ENCODE measurements around the gene ZNF827. TPM values are rescaled to one million over a fixed set of nuclear protein-coding genes. Genes with fewer than 3 reads are reported as not detected.

Gene ZNF827
- total RNA-seq, 4 donors from 2014 or later = 2.6 to 17.9 (median 3.7) TPM

DNA sequence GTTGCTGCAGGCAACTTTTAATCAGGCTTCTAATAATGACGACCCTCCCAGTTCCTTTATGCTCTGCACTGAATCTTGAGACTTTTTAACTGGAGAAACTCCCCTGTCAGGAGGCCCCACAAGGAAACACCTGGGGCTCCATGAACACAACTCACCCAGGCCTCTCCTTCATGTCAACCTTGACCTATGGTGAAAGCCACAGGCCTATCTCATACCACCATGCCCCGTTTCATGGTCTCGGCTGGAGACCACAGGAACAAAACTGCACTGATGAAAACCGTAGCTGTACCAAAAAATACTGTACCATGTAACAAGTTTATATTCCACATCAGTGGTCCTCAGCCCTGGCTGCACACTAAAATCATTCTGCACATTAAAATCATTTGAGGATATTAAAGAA, 57.0 kb downstream of the ZNF827 start:
- WGBS, 2 donors = 65 to 70% methylated on average over 4 of the region's 4 CpGs
- TF ChIP-seq, protein P1, sequence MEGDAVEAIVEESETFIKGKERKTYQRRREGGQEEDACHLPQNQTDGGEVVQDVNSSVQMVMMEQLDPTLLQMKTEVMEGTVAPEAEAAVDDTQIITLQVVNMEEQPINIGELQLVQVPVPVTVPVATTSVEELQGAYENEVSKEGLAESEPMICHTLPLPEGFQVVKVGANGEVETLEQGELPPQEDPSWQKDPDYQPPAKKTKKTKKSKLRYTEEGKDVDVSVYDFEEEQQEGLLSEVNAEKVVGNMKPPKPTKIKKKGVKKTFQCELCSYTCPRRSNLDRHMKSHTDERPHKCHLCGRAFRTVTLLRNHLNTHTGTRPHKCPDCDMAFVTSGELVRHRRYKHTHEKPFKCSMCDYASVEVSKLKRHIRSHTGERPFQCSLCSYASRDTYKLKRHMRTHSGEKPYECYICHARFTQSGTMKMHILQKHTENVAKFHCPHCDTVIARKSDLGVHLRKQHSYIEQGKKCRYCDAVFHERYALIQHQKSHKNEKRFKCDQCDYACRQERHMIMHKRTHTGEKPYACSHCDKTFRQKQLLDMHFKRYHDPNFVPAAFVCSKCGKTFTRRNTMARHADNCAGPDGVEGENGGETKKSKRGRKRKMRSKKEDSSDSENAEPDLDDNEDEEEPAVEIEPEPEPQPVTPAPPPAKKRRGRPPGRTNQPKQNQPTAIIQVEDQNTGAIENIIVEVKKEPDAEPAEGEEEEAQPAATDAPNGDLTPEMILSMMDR (IDR thresholded peaks at IDR 0.05) = no peak
- no peak for TF ChIP-seq POLR2A (IDR thresholded peaks at IDR 0.05)
- no peak for DNase-seq (ENCODE audit: low spot score in 2 of 2)
- intact Hi-C loops (cut with DNase I; ENCODE audit: low total_unique reads) = loop anchor here (5.0 kb wide), 1 partner anchor 1169 kb away; no protein-coding TSS in a partner anchor
- H3K4me3 ChIP-seq (ENCODE audit: low read depth, poor library complexity, severe bottlenecking) = no peak overlapping the region

DNA sequence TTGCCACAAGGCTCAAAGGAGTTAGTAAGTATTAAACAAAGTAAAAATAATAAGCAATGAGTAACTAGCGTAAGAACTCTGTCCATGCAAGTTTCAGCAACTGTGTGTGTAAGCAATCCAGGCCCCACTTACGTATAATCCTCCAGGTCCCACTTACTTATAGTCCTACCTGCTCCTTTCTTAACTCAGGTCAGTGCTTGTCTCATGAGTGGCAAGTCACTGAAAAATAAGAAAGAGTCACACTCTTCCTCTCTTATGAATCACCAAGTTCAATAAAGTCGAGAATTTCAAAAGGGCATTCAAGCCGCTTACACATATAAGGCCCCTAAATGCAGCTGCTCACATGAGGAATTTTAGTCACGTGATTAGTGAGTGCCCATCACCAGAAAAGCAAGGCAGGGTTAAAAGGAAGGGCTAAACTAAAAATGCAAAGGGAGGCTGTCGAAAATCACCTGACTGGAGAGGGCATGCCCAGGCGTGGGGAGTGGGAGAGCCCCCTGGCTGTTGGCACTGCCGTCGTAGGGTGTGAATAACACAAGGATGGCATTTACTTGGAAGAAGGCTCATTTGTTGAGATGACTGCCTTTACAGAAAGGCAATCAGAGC, 58.2 kb downstream of the ZNF827 start:
- TF ChIP-seq, protein P1 (IDR thresholded peaks at IDR 0.05) = no peak
- no peak for TF ChIP-seq POLR2A (IDR thresholded peaks at IDR 0.05)
- intact Hi-C loops (cut with DNase I; ENCODE audit: low total_unique reads) = loop anchor here (5.0 kb wide), 1 partner anchor 1168 kb away; no protein-coding TSS in a partner anchor
- DNase-seq (ENCODE audit: low spot score in 2 of 2) = peak in 1 of 2 donors; percentile 35
- WGBS, 2 donors = 59 to 68% methylated on average over 9 of the region's 9 CpGs
- H3K4me3 ChIP-seq (ENCODE audit: low read depth, poor library complexity, severe bottlenecking) = no peak overlapping the region

DNA sequence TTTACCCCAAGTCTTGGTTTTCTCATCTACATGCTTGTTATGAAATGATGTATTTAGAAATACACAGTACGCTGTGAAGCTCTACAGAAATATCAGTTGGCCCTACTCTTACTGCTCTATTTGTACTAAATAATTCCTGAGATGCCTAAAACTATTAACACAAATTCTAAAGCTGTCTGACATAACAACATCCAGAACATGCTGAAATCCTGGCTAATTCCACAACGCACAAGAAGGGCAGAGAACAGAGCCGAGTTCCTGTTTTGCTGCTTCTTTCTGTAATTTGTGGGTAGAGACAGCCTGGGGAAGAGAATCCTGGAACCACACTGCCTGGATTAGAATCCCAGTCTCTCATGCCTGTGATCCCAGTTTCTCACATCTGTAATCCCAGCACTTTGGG, 59.0 kb downstream of the ZNF827 start:
- DNase-seq (ENCODE audit: low spot score in 2 of 2) = no peak
- H3K4me3 ChIP-seq (ENCODE audit: low read depth, poor library complexity, severe bottlenecking) = no peak overlapping the region
- TF ChIP-seq POLR2A (IDR thresholded peaks at IDR 0.05) = no peak
- TF ChIP-seq, protein P1 (IDR thresholded peaks at IDR 0.05) = no peak
- intact Hi-C loops (cut with DNase I; ENCODE audit: low total_unique reads) = no loop called here
- 31 to 35% methylated on average over 3 of the region's 3 CpGs for WGBS, 2 donors

DNA sequence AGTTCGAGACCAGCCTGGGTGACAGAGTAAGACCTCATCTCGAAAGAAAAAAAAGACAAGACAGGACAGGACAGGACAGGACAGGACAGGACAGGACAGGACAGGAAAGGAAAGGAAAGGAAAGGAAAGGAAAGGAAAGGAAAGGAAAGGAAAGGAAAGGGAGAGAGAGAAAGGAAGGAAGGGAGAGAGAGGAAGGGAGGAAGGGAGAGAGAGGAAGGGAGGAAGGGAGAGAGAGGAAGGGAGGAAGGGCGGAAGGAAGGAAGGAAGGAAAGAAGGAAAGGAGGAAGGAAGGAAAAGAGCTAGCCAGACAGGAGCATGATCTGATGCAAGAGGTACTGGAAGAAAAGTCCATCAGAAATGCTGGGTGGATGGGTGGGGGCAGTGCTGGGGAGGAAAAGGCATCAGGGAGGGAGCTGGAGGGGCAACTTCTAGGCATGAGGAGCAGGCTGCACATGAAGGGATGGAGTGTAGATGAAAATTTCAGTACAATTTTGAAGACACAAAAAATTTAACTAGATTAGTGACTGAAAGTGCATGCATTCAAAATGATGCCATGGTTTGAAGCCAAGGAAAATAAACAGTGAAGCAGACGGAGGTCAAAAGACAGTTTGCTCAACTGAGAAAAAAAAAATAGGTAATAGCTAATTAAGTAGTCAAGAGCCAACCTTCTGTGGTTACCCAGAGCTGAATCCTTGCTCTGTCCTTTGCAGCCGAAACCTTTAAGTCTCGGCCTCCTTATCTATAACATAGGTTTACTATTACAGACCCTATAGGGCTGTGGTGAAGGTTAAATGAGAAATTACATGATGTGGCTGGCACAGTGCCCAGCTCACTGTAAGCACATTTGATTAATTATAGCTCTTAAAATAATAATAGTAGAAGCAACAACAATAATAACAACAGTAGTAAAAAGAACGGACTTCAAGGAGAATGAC, 59.9 kb downstream of the ZNF827 start:
- intact Hi-C loops (cut with DNase I; ENCODE audit: low total_unique reads) = no loop called here
- no peak overlapping the region for H3K4me3 ChIP-seq (ENCODE audit: low read depth, poor library complexity, severe bottlenecking)
- no peak for DNase-seq (ENCODE audit: low spot score in 2 of 2)
- TF ChIP-seq POLR2A (IDR thresholded peaks at IDR 0.05) = no peak
- TF ChIP-seq, protein P1 (IDR thresholded peaks at IDR 0.05) = no peak
- WGBS, 2 donors = 67 to 70% methylated on average over 7 of the region's 7 CpGs

DNA sequence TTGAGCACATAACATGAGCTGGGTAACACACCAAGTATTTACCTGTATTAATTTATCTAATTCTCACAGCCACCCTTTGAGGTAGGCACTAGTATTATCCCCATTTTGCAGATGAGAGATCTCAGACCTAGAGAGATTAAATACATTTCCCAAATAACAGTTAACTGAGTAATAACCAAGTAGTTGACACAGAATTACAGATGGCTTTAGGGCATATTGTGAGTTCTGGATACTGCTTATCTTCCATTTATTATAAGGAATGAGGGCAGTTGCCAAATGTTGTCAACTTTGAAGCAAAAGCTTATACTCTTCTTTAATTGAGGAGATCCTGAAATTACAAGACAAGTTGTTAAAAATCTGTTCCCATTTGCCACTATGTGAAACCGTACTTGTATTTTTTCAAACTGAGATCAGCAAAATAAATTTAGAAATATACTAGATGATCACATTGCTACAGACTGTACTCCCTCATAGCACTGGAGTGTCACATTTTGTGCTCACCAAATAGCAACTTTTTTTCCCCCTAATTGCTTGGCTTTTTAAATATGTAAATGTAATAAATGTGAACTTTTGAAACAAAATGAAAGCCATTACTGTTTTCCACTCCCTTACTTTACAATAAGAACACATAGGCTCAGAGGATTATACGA, 62.0 kb downstream of the ZNF827 start:
- 74 to 79% methylated on average over 2 of the region's 2 CpGs for WGBS, 2 donors
- DNase-seq (ENCODE audit: low spot score in 2 of 2) = no peak
- intact Hi-C loops (cut with DNase I; ENCODE audit: low total_unique reads) = no loop called here
- TF ChIP-seq, protein P1 (IDR thresholded peaks at IDR 0.05) = no peak
- no peak for TF ChIP-seq POLR2A (IDR thresholded peaks at IDR 0.05)
- no peak overlapping the region for H3K4me3 ChIP-seq (ENCODE audit: low read depth, poor library complexity, severe bottlenecking)

Data from lower leg skin (tissue), 4 donors.